CD4-positive, alpha-beta T cell treated with Interleukin-17A for 1 hour (primary cell): ENCODE results near the gene ZMYND10.
A peak's percentile ranks its signal among the peaks of the same experiment; 100 is the strongest.
"Not testable (repeated sequence)": the region's sequence is repeated elsewhere in the genome, so short reads cannot be mapped to it uniquely, and the experiment has no call there.

ENCODE experiments used
- DNase-seq: peaks from one replicate; pipeline ENCODE4 v3.0.0-alpha.2; 2020

Gene ZMYND10

GRCh38 chr3:50324351-50325112, 21.0 kb downstream of the ZMYND10 start:
- DNase-seq: peak; percentile 72

DNA sequence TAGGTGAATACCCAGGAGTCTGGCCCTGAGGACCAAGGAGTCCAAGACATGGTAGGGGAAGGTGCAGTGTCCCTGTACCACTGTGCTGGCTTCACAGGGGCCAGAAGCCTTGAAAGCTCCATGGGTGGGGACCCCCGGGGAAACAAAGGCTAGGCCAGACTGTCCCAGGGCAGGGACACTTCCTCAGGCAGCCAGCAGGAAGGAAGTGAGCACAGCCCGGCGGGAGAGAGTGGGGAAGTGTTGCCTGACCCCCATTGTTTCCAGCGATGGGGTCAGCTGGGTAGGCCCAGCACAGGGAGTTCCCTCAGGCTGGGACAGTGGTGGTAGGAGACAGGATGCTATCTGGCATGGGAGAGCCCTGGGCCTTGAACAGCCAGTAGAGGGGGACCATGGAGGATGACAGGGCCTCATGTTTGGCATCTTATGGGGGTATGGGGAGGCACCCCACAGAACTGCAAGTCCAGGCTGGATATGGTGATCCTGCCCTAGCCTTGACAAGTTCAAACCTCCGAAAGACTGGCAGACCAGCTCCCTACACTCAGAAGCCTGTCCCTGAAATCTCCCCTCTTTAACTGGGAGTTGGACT, 21.8 kb downstream of the ZMYND10 start:
- no peak for DNase-seq

DNA sequence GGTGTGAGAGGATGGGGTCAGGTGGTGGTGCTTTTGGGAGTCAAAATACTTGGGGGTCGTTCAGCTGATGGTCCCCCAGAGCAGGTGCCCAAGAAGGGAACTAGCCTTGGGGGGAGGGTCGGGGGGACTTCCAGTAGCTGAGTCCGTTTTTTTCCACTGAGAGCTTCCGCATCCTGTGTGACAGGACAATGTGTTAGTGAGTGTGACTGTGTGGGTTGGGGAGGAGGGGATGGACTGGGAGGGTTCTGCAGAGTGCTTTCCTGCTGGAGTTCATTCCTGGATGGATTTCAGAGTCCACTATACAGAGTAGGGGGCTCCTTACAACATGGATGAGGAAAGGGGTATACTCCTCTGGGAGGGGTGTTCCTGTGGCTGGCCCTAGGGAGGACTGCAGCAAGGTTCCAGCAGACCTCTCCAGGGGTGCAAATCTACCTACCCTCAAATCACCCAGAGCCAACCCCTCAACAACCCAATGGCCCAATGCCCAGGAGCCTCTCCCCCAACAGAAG, 22.4 kb downstream of the ZMYND10 start:
- DNase-seq: no peak

GRCh38 chr3:50322386-50323091, 23.0 kb downstream of the ZMYND10 start, which contains the start of gene HYAL2:
HYAL2 (minus strand) TSS chr3:50322745; CDS start chr3:50320489, 2,256 bp downstream.
- DNase-seq: no peak

GRCh38 chr3:50322115-50322385, 23.5 kb downstream of the ZMYND10 start:
- DNase-seq: no peak

GRCh38 chr3:50321336-50322114, 24.0 kb downstream of the ZMYND10 start:
- peak; percentile 87 for DNase-seq

- no peak for DNase-seq
Measured at GRCh38 chr3:50320853-50321335, 24.6 kb downstream of the ZMYND10 start.

GRCh38 chr3:50319894-50320625, 25.5 kb downstream of the ZMYND10 start:
- DNase-seq: no peak

DNA sequence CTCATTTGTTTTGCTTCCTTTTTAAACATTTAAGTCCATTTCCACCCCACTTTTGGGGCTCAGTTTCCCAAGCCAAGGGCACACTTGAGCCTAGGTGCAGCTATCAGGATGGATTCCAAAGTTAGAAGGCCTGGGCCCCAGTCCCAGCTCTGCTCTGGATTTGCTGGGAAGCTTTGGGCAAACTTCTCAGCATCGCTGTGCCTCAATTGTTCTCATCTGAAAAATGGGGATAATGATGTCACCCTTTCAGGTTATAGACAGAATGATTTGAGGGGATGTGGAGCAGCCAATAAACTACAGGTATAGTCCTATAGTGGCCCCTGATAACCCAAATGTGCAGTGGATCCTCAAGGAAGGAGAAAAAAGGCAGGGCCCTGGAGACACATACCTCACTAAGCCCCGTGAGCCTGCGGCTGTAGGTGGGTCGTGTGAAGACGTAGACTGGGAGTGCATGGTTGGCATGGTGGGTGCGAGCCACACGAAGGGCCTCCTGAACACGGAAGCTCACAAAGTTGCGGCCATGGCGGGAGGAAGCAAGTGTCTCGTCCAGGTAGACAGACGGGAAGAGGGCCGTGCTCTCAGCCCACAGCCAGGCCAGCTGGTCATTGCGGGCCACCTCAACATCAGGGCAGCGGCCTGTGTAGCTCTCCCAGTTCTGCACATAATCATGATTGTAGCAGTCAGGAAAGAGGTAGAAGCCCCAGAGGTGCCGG, 26.2 kb downstream of the ZMYND10 start:
- no peak for DNase-seq

DNA sequence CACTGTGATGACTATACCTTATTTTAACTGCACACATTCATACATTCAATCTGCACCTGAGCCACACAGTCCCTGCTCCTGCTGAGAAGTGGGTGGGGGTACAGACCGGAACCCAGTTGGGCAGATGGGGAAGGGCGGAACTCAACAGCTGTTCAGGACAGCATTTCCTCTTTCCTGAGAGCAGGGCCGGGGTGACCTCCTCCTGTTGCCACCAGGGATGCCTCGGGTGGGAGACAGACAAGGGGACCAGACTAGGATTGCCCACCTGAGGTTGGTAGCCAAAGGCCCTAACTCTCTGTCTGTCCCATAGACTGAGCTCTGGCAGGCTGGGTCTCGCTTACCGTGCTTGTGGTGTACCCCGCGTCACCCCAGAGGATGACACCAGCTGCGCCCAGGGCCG, 26.9 kb downstream of the ZMYND10 start:
- no peak for DNase-seq

DNA sequence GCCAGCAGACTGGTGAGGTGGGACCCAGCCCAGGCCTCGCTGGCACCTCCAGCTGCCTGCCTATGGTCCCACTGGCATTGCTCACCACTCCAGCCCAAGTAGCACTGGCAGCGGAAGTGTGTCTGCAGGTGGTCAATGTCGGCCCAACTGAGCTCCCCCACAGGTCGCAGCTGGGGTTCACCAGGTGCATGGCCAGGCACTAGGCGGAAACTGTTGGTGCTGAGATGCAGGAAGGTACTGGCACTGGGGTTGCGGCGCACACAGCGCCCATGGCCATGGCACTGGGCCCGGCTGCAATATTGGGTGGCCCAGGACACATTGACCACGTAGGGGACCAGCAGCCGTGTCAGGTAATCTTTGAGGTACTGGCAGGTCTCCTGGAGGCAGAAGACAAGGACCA, 27.4 kb downstream of the ZMYND10 start:
- no peak for DNase-seq

GRCh38 chr3:50317300-50317699, 28.2 kb downstream of the ZMYND10 start:
- no peak for DNase-seq

GRCh38 chr3:50316657-50317242, 28.8 kb downstream of the ZMYND10 start:
- peak; percentile 81 for DNase-seq

GRCh38 chr3:50314816-50315215, 30.7 kb downstream of the ZMYND10 start:
- DNase-seq: no peak

DNA sequence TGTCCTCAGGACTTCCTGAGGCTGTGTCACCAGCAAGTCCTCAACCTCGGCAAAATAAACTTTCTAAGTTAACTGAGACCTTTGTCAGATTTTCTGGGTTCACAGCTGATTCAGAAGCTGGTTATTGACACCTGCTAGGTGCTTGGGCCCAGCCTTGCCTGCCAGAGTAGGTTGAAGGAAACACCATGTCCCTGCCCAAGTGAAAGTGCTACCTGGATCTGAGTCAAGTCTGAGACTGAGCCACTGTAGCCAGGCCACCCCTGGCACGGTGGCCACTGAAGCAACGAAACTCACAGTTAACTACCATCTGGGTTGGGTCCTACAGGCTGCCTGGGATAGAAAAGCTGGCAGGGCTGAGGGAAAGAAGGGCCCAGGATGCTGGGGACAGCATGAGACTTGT, 31.2 kb downstream of the ZMYND10 start:
- DNase-seq: no peak

GRCh38 chr3:50312041-50312440, 33.5 kb downstream of the ZMYND10 start:
- DNase-seq: not testable (repeated sequence)

DNA sequence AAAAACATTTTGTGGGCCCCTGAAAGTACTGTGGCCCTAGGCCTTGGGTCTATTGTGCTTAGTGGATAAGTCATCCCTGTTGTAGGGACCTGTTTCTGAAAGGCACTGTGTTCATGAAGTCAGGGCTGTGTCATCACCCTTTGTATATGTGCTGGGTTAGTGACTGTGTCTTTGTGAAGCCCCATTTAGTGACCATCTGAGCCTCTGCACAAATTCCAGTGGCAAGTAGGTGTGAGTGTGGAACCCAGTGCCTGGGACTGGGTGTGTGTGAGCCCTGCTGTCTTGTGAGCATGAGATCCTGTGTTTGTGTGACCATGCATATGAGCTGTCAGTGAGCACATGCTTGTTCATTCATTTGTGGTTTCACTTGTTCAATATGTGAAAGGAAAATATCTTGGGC, 40.9 kb downstream of the ZMYND10 start:
- DNase-seq: no peak

- DNase-seq: no peak
Measured at GRCh38 chr3:50303013-50303815, 42.3 kb downstream of the ZMYND10 start, which contains the start of gene HYAL1. HYAL1 (minus strand) TSS chr3:50303574; CDS start chr3:50302956, 618 bp downstream.

GRCh38 chr3:50302095-50303012, 43.2 kb downstream of the ZMYND10 start:
- no peak for DNase-seq
